ENCODE results near the gene SMOC2. TPM values are rescaled to one million over a fixed set of nuclear protein-coding genes. Genes with fewer than 3 reads are reported as not detected.

Gene SMOC2
- polyA plus RNA-seq, 1 of the 3 experiments (the other 2 are of a cell fraction): not detected

DNA sequence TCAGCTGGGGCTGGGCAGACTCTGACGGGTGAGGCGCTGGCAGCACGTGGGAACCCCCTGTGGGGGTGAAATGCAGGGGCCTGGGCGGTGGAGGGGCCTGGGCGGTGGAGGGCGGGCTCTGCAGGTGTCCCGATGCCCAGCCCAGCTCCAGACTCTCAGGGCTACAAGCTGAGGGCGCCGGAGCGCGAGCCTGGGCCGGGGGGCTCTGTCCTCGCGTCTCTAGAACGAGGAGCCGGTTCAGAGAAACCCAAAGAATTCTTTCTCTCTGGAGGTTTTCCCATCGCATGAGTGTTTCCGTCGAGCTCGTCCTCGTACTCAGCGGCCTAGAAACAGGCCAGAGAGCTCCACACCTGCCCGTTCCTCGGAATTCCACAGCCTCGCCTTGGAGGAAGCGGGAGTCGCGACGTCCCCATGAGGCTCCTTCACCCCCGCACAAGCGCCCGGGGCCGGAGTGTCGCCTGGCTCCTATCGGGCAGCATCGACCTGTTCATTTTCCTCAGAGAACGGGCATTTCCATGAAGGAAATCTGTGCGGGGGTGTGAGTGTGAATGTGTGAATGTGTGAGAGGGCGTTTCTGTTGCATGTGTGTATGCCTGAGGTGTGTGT is 76.9 kb downstream of the SMOC2 start:
- Histone ChIP-seq H2AFZ (ENCODE audit: low read depth) (no peak overlapping the region), H3K27me3 (ENCODE audit: insufficient read depth) (no peaks in the 10 kb centered on the region), H3K9me3 (no peaks in the 10 kb centered on the region), H3K4me3 (ENCODE audit: low read depth in 2 of 2, low read length in 1 of 2) (no peak overlapping the region), H3K36me3 (replicated peaks in 1 of 2; ENCODE audit: control insufficient read depth in 1 of 2, insufficient read depth in 2 of 2, low read length in 1 of 2) (no peaks in the 10 kb centered on the region), H3K9me2 (no peaks in the 10 kb centered on the region), H3K27ac (ENCODE audit: low read depth in 2 of 2, low read length in 1 of 2) (no peak overlapping the region), H4K20me1 (ENCODE audit: insufficient read depth) (no peaks in the 10 kb centered on the region), H3K4me1 (ENCODE audit: control insufficient read depth in 1 of 2, insufficient read depth in 2 of 2, low read depth in 1 of 2, low read length in 1 of 2) (peaks cover 0 to 4% of the 10 kb centered on the region in 2 experiments; a peak in 1 of 4 replicates), H3F3A (replicated peaks; ENCODE audit: insufficient read depth) (no peaks in the 10 kb centered on the region), H3K79me2 (ENCODE audit: insufficient read depth) (no peaks in the 10 kb centered on the region), H3K9ac (no peak overlapping the region), H3K4me2 (no peak overlapping the region)
- WGBS (ENCODE audit: low lambda C conversion rate): 80% methylated on average over 27 of the region's 39 CpGs
- TF ChIP-seq GABPA (IDR thresholded peaks at IDR 0.05; ENCODE audit: low read depth) (no peak), NFIC (IDR thresholded peaks at IDR 0.05; ENCODE audit: borderline replicate concordance) (no peak), TEAD4 (IDR thresholded peaks at IDR 0.05; ENCODE audit: borderline replicate concordance, insufficient read depth) (no peak), FOXJ3 (CRISPR knock-in tag; IDR thresholded peaks at IDR 0.05) (no peak), FOSL2 (IDR thresholded peaks at IDR 0.05; ENCODE audit: borderline replicate concordance, low read depth) (no peak), RAD21 (IDR thresholded peaks at IDR 0.05; ENCODE audit: low read length) (no peak)
- TF ChIP-seq, protein P1, sequence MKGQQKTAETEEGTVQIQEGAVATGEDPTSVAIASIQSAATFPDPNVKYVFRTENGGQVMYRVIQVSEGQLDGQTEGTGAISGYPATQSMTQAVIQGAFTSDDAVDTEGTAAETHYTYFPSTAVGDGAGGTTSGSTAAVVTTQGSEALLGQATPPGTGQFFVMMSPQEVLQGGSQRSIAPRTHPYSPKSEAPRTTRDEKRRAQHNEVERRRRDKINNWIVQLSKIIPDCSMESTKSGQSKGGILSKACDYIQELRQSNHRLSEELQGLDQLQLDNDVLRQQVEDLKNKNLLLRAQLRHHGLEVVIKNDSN (IDR thresholded peaks at IDR 0.05; ENCODE audit: borderline replicate concordance, low read depth): no peak
- POLR2A ChIA-PET: no interaction called here
- CTCF ChIA-PET: no interaction called here
- DNase-seq: no peak

DNA sequence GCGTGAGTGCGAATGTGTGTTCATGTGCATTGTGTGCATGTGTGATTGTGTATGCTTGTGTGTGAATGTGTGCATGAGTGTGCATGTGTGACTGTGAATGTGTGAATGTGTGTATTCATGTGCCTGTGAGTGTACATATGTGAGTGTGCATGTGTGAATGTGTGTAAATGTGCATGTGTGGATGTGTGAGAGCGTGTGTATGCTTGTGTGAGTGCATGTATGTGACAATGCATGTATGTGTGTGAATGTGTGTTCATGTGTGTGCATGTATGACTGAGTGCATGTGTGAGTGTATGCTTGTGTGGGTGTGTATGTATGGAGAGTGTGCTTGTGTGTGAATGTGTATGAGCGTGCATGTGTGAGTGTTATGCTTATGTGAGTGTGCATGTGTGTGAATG is 77.4 kb downstream of the SMOC2 start:
- CTCF ChIA-PET: no interaction called here
- POLR2A ChIA-PET: no interaction called here

More for the DNA sequence above, 77.4 kb downstream of the SMOC2 start:
- Histone ChIP-seq H3F3A (replicated peaks; ENCODE audit: insufficient read depth) (no peaks in the 10 kb centered on the region), H3K4me3 (ENCODE audit: low read depth in 2 of 2, low read length in 1 of 2) (no peak overlapping the region), H2AFZ (ENCODE audit: low read depth) (no peak overlapping the region), H3K4me1 (ENCODE audit: control insufficient read depth in 1 of 2, insufficient read depth in 2 of 2, low read depth in 1 of 2, low read length in 1 of 2) (peaks cover 0 to 4% of the 10 kb centered on the region in 2 experiments; a peak in 1 of 4 replicates), H3K36me3 (replicated peaks in 1 of 2; ENCODE audit: control insufficient read depth in 1 of 2, insufficient read depth in 2 of 2, low read length in 1 of 2) (no peaks in the 10 kb centered on the region), H3K9ac (no peak overlapping the region), H3K27me3 (ENCODE audit: insufficient read depth) (no peaks in the 10 kb centered on the region), H4K20me1 (ENCODE audit: insufficient read depth) (no peaks in the 10 kb centered on the region), H3K27ac (ENCODE audit: low read depth in 2 of 2, low read length in 1 of 2) (no peak overlapping the region), H3K79me2 (ENCODE audit: insufficient read depth) (no peaks in the 10 kb centered on the region), H3K9me3 (no peaks in the 10 kb centered on the region), H3K4me2 (no peak overlapping the region), H3K9me2 (no peaks in the 10 kb centered on the region)
- 26% methylated on average over 4 of the region's 4 CpGs for WGBS (ENCODE audit: low lambda C conversion rate)
- DNase-seq: no peak
- TF ChIP-seq GABPA (IDR thresholded peaks at IDR 0.05; ENCODE audit: low read depth): no peak
- no peak for TF ChIP-seq MEF2A (IDR thresholded peaks at IDR 0.05; ENCODE audit: borderline replicate concordance, low read depth)
- no peak for TF ChIP-seq TAF1 (IDR thresholded peaks at IDR 0.05; ENCODE audit: borderline replicate concordance, low read depth, low read length)
- TF ChIP-seq MXI1 (IDR thresholded peaks at IDR 0.05; ENCODE audit: low read depth, low read length): no peak
- TF ChIP-seq, protein P2, sequence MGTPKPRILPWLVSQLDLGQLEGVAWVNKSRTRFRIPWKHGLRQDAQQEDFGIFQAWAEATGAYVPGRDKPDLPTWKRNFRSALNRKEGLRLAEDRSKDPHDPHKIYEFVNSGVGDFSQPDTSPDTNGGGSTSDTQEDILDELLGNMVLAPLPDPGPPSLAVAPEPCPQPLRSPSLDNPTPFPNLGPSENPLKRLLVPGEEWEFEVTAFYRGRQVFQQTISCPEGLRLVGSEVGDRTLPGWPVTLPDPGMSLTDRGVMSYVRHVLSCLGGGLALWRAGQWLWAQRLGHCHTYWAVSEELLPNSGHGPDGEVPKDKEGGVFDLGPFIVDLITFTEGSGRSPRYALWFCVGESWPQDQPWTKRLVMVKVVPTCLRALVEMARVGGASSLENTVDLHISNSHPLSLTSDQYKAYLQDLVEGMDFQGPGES (IDR thresholded peaks at IDR 0.05; ENCODE audit: low read depth, low read length): no peak
- TF ChIP-seq, protein P3, sequence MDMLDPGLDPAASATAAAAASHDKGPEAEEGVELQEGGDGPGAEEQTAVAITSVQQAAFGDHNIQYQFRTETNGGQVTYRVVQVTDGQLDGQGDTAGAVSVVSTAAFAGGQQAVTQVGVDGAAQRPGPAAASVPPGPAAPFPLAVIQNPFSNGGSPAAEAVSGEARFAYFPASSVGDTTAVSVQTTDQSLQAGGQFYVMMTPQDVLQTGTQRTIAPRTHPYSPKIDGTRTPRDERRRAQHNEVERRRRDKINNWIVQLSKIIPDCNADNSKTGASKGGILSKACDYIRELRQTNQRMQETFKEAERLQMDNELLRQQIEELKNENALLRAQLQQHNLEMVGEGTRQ (IDR thresholded peaks at IDR 0.05; ENCODE audit: borderline replicate concordance, low read depth, low read length): no peak
- no peak for TF ChIP-seq EP300 (IDR thresholded peaks at IDR 0.05; ENCODE audit: borderline replicate concordance in 1 of 2, low read depth in 1 of 2, low read length in 1 of 2)
- no peak for TF ChIP-seq SMC3 (IDR thresholded peaks at IDR 0.05; ENCODE audit: low read depth, low read length)
- no peak for TF ChIP-seq TEAD4 (IDR thresholded peaks at IDR 0.05; ENCODE audit: borderline replicate concordance, insufficient read depth)
- TF ChIP-seq, protein P4, sequence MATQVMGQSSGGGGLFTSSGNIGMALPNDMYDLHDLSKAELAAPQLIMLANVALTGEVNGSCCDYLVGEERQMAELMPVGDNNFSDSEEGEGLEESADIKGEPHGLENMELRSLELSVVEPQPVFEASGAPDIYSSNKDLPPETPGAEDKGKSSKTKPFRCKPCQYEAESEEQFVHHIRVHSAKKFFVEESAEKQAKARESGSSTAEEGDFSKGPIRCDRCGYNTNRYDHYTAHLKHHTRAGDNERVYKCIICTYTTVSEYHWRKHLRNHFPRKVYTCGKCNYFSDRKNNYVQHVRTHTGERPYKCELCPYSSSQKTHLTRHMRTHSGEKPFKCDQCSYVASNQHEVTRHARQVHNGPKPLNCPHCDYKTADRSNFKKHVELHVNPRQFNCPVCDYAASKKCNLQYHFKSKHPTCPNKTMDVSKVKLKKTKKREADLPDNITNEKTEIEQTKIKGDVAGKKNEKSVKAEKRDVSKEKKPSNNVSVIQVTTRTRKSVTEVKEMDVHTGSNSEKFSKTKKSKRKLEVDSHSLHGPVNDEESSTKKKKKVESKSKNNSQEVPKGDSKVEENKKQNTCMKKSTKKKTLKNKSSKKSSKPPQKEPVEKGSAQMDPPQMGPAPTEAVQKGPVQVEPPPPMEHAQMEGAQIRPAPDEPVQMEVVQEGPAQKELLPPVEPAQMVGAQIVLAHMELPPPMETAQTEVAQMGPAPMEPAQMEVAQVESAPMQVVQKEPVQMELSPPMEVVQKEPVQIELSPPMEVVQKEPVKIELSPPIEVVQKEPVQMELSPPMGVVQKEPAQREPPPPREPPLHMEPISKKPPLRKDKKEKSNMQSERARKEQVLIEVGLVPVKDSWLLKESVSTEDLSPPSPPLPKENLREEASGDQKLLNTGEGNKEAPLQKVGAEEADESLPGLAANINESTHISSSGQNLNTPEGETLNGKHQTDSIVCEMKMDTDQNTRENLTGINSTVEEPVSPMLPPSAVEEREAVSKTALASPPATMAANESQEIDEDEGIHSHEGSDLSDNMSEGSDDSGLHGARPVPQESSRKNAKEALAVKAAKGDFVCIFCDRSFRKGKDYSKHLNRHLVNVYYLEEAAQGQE (IDR thresholded peaks at IDR 0.05; ENCODE audit: low read depth, low read length): no peak
- TF ChIP-seq GATA2 (CRISPR knock-in tag; IDR thresholded peaks at IDR 0.05): no peak
- TF ChIP-seq EZH2phosphoT487 (IDR thresholded peaks at IDR 0.05; ENCODE audit: borderline replicate concordance, low read depth): no peak
- TF ChIP-seq, protein P5, sequence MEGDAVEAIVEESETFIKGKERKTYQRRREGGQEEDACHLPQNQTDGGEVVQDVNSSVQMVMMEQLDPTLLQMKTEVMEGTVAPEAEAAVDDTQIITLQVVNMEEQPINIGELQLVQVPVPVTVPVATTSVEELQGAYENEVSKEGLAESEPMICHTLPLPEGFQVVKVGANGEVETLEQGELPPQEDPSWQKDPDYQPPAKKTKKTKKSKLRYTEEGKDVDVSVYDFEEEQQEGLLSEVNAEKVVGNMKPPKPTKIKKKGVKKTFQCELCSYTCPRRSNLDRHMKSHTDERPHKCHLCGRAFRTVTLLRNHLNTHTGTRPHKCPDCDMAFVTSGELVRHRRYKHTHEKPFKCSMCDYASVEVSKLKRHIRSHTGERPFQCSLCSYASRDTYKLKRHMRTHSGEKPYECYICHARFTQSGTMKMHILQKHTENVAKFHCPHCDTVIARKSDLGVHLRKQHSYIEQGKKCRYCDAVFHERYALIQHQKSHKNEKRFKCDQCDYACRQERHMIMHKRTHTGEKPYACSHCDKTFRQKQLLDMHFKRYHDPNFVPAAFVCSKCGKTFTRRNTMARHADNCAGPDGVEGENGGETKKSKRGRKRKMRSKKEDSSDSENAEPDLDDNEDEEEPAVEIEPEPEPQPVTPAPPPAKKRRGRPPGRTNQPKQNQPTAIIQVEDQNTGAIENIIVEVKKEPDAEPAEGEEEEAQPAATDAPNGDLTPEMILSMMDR (IDR thresholded peaks at IDR 0.05): no peak
